GM19035 (cell line): ENCODE data around the gene IL18BP.

Source experiments
- ATAC-seq: cut with Tn5 transposase; IDR thresholded peaks from one replicate; pipeline ENCODE4 v1.9.1; 2021; ENCODE audit not compliant: unreplicated experiment

Gene IL18BP

GRCh38 chr11:71998649-71999310 is at the start of gene IL18BP:
Gene IL18BP (plus strand): TSS chr11:71998909. CDS start chr11:71999985, 1,076 bp downstream.
- no peak for ATAC-seq

GRCh38 chr11:71949034-71949433 is 49.7 kb upstream of the IL18BP start:
- ATAC-seq, result no peak

- ATAC-seq, result no peak
Observed at GRCh38 chr11:71951741-71952310, 46.9 kb upstream of the IL18BP start.

GRCh38 chr11:71955898-71956456 is 42.7 kb upstream of the IL18BP start:
- no peak for ATAC-seq

GRCh38 chr11:71962428-71963038 is 36.2 kb upstream of the IL18BP start:
- ATAC-seq, result no peak

GRCh38 chr11:71963468-71963867 is 35.2 kb upstream of the IL18BP start:
- ATAC-seq, result no peak

- no peak for ATAC-seq
Observed at GRCh38 chr11:71964641-71965040, 34.1 kb upstream of the IL18BP start.

GRCh38 chr11:71971680-71972079 is 27.0 kb upstream of the IL18BP start:
- ATAC-seq, result no peak

GRCh38 chr11:71976551-71976950 is 22.2 kb upstream of the IL18BP start:
- no peak for ATAC-seq

GRCh38 chr11:71977090-71977489 is 21.6 kb upstream of the IL18BP start:
- no peak for ATAC-seq

GRCh38 chr11:71977743-71978418 is 20.8 kb upstream of the IL18BP start:
- ATAC-seq, result no peak

GRCh38 chr11:71979094-71979493 is 19.6 kb upstream of the IL18BP start:
- ATAC-seq, result no peak

- no peak for ATAC-seq
Observed at GRCh38 chr11:71979602-71980001, 19.1 kb upstream of the IL18BP start.

- ATAC-seq, result no peak
Observed at GRCh38 chr11:71986131-71986530, 12.6 kb upstream of the IL18BP start.

- no peak for ATAC-seq
Observed at GRCh38 chr11:71987521-71987920, 11.2 kb upstream of the IL18BP start.

- no peak for ATAC-seq
Observed at GRCh38 chr11:71988050-71988449, 10.7 kb upstream of the IL18BP start.

- ATAC-seq, result no peak
Observed at GRCh38 chr11:71990701-71991100, 8.0 kb upstream of the IL18BP start.

- ATAC-seq, result peak; percentile 61
Observed at GRCh38 chr11:71991494-71991893, 7.2 kb upstream of the IL18BP start.

- ATAC-seq, result no peak
Observed at GRCh38 chr11:71992136-71992730, 6.5 kb upstream of the IL18BP start.

- no peak for ATAC-seq
Observed at GRCh38 chr11:71994786-71995185, 3.9 kb upstream of the IL18BP start.

- ATAC-seq, result no peak
Observed at GRCh38 chr11:71995726-71996291, 2.9 kb upstream of the IL18BP start.
